HFFc6 (cell line): ENCODE data around the gene LRAT. TPM values are rescaled to one million over a fixed set of nuclear protein-coding genes. Genes with fewer than 3 reads are reported as not detected.

Experiments
- DNase-seq: peaks from one replicate; pipeline ENCODE4 v3.0.0-alpha.2; 2018
- H3K27ac Mint-ChIP-seq: 2 replicates; pipeline ENCODE4 v1.8.0; 2020; ENCODE audit warnings: mild to moderate bottlenecking, mixed read lengths
- H3K27me3 Mint-ChIP-seq: 2 replicates; pipeline ENCODE4 v1.8.0; 2021; ENCODE audit warnings: mild to moderate bottlenecking, moderate library complexity, mixed read lengths; ENCODE audit not compliant: insufficient read depth
- H3K36me3 Mint-ChIP-seq: 2 replicates; pipeline ENCODE4 v1.8.0; 2021; ENCODE audit warnings: low read depth, mixed read lengths
- H3K4me1 Mint-ChIP-seq: 2 replicates; pipeline ENCODE4 v1.8.0; 2020; ENCODE audit warnings: low read depth, mixed read lengths
- H3K4me3 Mint-ChIP-seq: 2 replicates; pipeline ENCODE4 v1.8.0; 2020; ENCODE audit warnings: mild to moderate bottlenecking, moderate library complexity, mixed read lengths
- H3K9me3 Mint-ChIP-seq: 2 replicates; pipeline ENCODE4 v1.8.0; 2020; ENCODE audit warnings: mild to moderate bottlenecking, mixed read lengths
- total RNA-seq, 6 experiments: library from RNA; stranded (reverse); fragmentation: NEBNext Ultra II Directional; extraction: Animal tissue kit (Norgen Biotek cat#: 25700); gene quantifications; 2 replicates in 1 of 6; 3 replicates in 5 of 6; pipeline ENCODE4 v1.2.3, GENCODE V29; 2021
- TF ChIP-seq, protein P1 (sequence below): fragments of 200-600 bp; sonication (generic); IDR thresholded peaks from 2 replicates; pipeline ENCODE4 v1.5.0; 2021; ENCODE audit warnings: antibody characterized with exemption, mild to moderate bottlenecking

LRAT gene
- total RNA-seq, 6 experiments from 2014 or later, result not detected

DNA sequence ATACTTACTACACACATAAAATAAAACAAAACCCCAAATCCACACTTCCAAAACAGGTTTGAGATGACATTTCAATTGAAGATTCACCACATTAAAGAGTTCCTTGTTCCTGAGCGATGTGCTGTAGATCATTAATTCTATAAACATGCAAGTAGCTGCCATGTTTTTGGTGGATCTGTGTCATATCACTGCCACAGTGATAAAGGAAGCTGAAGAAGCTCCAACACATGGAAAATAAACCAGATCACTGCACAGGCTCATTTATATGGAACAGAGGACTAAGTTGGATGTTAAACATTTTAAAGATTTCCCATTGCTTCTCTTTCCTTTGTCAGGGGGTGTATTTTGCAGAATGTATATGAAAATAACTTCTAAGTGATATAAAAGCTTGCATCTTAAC, 34.5 kb downstream of the LRAT start:
- Mint-ChIP-seq H3K4me1 (no peaks in the 10 kb centered on the region), H3K27ac (no peak overlapping the region), H3K27me3 (no peaks in the 10 kb centered on the region; the same call in 1 of the 2 replicates), H3K36me3 (no peaks in the 10 kb centered on the region), H3K9me3 (peaks cover 4% of the 10 kb centered on the region; the same call in 1 of the 2 replicates), H3K4me3 (no peak overlapping the region)
- TF ChIP-seq, protein P1, sequence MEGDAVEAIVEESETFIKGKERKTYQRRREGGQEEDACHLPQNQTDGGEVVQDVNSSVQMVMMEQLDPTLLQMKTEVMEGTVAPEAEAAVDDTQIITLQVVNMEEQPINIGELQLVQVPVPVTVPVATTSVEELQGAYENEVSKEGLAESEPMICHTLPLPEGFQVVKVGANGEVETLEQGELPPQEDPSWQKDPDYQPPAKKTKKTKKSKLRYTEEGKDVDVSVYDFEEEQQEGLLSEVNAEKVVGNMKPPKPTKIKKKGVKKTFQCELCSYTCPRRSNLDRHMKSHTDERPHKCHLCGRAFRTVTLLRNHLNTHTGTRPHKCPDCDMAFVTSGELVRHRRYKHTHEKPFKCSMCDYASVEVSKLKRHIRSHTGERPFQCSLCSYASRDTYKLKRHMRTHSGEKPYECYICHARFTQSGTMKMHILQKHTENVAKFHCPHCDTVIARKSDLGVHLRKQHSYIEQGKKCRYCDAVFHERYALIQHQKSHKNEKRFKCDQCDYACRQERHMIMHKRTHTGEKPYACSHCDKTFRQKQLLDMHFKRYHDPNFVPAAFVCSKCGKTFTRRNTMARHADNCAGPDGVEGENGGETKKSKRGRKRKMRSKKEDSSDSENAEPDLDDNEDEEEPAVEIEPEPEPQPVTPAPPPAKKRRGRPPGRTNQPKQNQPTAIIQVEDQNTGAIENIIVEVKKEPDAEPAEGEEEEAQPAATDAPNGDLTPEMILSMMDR, result no peak
- DNase-seq, result no peak

DNA sequence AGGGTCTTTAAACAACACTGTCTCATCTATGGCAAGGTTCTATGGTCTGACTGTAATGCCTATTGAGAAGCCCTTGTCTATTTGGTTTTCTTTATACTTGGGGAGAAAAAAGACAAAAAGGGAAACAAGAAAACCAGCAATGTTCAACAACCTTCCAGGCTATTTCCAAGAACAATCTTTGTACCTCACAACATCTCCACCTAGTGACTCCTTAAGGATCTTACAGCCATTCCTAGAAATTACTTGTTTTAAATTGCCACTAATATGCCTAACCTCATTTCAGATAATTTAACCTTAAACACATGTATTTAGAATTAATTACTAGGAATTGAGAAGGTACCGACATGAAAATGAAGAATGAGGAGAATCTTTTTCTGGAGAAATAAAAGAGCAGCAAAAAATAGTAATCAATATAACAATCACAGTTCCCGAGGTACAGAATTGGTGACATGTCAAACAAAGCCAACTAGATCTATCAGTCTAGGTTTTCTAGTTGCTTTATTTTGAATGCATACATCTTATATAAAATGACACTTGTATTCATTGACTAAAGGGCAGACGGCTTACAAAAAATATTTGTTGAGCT, 35.7 kb downstream of the LRAT start:
- no peaks in the 10 kb centered on the region for H3K36me3 Mint-ChIP-seq
- H3K9me3 Mint-ChIP-seq, result peaks cover 4% of the 10 kb centered on the region; the same call in 1 of the 2 replicates
- H3K4me1 Mint-ChIP-seq, result no peaks in the 10 kb centered on the region
- H3K4me3 Mint-ChIP-seq, result no peak overlapping the region
- H3K27me3 Mint-ChIP-seq, result no peaks in the 10 kb centered on the region; the same call in 1 of the 2 replicates
- H3K27ac Mint-ChIP-seq, result no peak overlapping the region
- DNase-seq, result peak; percentile 19
- TF ChIP-seq, protein P1, result peak; percentile 68

DNA sequence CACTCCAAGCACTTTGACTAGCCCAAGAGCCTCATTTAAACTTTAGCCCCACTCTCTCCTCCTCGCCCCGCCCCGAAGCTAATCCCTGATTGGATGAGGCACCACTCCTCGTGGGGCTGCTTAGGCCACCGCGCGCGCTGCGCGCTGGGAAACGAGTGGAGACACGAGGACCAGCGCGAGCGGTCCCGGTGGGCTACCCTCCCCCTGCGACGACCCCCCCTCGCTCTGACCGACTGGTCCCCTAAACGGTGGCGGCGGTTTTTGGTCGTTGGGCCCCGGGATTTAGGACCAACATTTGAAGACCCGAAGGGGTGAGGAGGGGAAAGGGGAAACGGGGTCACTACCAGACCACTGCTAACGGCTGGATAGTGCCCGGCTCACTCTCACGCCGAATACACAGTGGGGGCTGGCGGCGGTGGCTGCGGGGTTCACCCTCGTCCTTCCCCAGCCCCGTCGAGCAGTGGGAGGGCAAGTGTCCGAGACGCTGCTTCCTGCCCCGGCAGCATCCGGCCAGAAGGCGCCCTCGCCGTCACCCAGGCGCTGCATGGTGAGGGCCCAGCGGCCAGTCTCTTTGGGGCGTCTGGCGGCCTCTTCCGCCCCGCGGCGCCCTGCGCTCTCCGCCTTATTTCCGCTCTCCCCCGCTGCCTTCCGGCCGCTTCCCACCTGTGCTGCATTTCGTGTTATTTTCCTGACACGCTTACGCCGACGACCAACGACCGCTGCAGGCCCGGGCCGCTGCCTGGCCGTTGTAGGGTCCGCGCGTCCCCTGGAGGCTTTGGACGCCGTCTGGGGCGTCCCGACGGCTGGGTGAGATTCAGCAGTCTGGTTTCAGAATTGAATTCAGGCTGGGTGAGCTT, 37.6 kb downstream of the LRAT start, which contains the start of gene RBM46:
TSS of gene RBM46 (plus strand) at position 147 of the 857 bp plus-strand sequence. CDS start 15,481 bp downstream, outside the sequence.
- no peaks in the 10 kb centered on the region; the same call in 1 of the 2 replicates for H3K27me3 Mint-ChIP-seq
- DNase-seq, result no peak
- H3K27ac Mint-ChIP-seq, result no peak within 1 kb of the TSS
- no peaks in the 10 kb centered on the region for H3K36me3 Mint-ChIP-seq
- peaks cover 4% of the 10 kb centered on the region; the same call in 1 of the 2 replicates for H3K9me3 Mint-ChIP-seq
- H3K4me1 Mint-ChIP-seq, result no peaks in the 10 kb centered on the region
- TF ChIP-seq, protein P1, result no peak
- no peak within 1 kb of the TSS for H3K4me3 Mint-ChIP-seq

DNA sequence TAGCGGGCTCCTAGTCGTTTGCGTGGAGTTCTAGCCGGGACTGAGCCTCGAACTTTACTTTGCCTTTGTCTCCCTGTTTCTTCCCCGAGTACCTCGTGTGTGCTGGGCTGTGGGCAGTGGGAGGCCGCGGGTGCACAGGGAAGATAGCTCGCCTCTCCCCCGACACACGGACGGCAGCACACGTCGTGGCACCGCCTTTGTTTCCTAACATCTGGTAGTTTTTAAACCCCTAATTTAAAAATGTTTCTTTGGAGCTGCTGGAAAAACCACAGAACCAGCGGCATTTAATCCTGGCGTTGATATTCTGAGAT, 38.1 kb downstream of the LRAT start:
- H3K4me1 Mint-ChIP-seq, result no peaks in the 10 kb centered on the region
- no peaks in the 10 kb centered on the region for H3K36me3 Mint-ChIP-seq
- TF ChIP-seq, protein P1, result no peak
- no peaks in the 10 kb centered on the region; the same call in 1 of the 2 replicates for H3K27me3 Mint-ChIP-seq
- peaks cover 4% of the 10 kb centered on the region; the same call in 1 of the 2 replicates for H3K9me3 Mint-ChIP-seq
- H3K4me3 Mint-ChIP-seq, result no peak overlapping the region
- DNase-seq, result no peak
- H3K27ac Mint-ChIP-seq, result no peak overlapping the region

Other genes starting within 250 kb of the LRAT start
- gene PLRG1, start 193.6 kb upstream of the LRAT start, total RNA-seq, result 100 to 1,000 TPM in 1 of 6 experiments, 10 to 100 TPM in 5; 93.8 to 101 (median 95.3) TPM
- gene FGB, start 181.0 kb upstream of the LRAT start, total RNA-seq, result not detected
- gene FGA, start 153.3 kb upstream of the LRAT start, total RNA-seq, result not detected
- not detected for gene FGG, start 131.3 kb upstream of the LRAT start, total RNA-seq
- not detected for gene RBM46, start 37.3 kb downstream of the LRAT start, total RNA-seq